Keratinocyte (primary cell): ENCODE results near the gene TJP2. TPM values are rescaled to one million over a fixed set of nuclear protein-coding genes. Genes with fewer than 3 reads are reported as not detected.

Source experiments
- DNase-seq: peaks from one replicate; pipeline ENCODE4 v3.0.0-alpha.2; 2011; ENCODE audit warnings: low read depth, missing footprints, low spot score
- FAIRE-seq: peaks from 2 replicates; lab custom pipeline; 2011; peaks lifted over from hg19 to GRCh38; lab: Jason Lieb, UNC
- H2AFZ ChIP-seq: 2 replicates; pipeline ENCODE4 v1.6.0; 2012; ENCODE audit warnings: low read length, control low read depth, inconsistent platforms; ENCODE audit not compliant: control insufficient read depth
- H3K27ac ChIP-seq: 2 replicates; pipeline ENCODE4 v1.5.1; 2011; ENCODE audit warnings: low read length; ENCODE audit not compliant: control insufficient read depth, insufficient read depth
- H3K27me3 ChIP-seq: 3 replicates; pipeline ENCODE4 v1.6.0; 2011; ENCODE audit warnings: low read length; ENCODE audit not compliant: control insufficient read depth, insufficient read depth; ENCODE audit errors: extremely low read depth
- H3K36me3 ChIP-seq, 2 experiments: 2 replicates in 1 of 2; 3 replicates in 1 of 2; pipeline ENCODE4 v1.5.1; 2011; ENCODE audit warnings: low read length in 2 of 2, mild to moderate bottlenecking in 1 of 2; ENCODE audit not compliant: control insufficient read depth in 2 of 2, insufficient read depth in 2 of 2; ENCODE audit errors: extremely low read depth in 1 of 2
- H3K4me1 ChIP-seq: 3 replicates; pipeline ENCODE4 v1.5.1; 2011; ENCODE audit warnings: low read length; ENCODE audit not compliant: control insufficient read depth, insufficient read depth; ENCODE audit errors: extremely low read depth
- H3K4me2 ChIP-seq: 3 replicates; pipeline ENCODE4 v1.6.0; 2011; ENCODE audit warnings: low read depth, low read length; ENCODE audit not compliant: control insufficient read depth, insufficient read depth; ENCODE audit errors: extremely low read depth
- H3K4me3 ChIP-seq, 3 experiments: fragments of 200-600 bp in 1 of 3; sonication (generic) in 1 of 3; 2 replicates in 2 of 3; 3 replicates in 1 of 3; pipeline ENCODE4 v1.5.1; 2011 to 2016; ENCODE audit warnings: low read length in 3 of 3, mild to moderate bottlenecking in 3 of 3, control low read depth in 2 of 3, inconsistent platforms in 1 of 3, low read depth in 1 of 3, mixed read lengths in 1 of 3, mixed run types in 1 of 3, moderate library complexity in 1 of 3; ENCODE audit not compliant: control insufficient read depth in 2 of 3, insufficient read depth in 2 of 3; ENCODE audit errors: extremely low read depth in 1 of 3
- H3K79me2 ChIP-seq: 2 replicates; pipeline ENCODE4 v1.6.0; 2012; ENCODE audit warnings: low read length; ENCODE audit not compliant: control insufficient read depth, insufficient read depth
- H3K9ac ChIP-seq: 3 replicates; pipeline ENCODE4 v1.6.0; 2011; ENCODE audit warnings: low read length; ENCODE audit not compliant: control insufficient read depth, insufficient read depth; ENCODE audit errors: extremely low read depth
- H3K9me1 ChIP-seq: 3 replicates; pipeline ENCODE4 v1.6.0; 2011; ENCODE audit warnings: low read length; ENCODE audit not compliant: control insufficient read depth, insufficient read depth; ENCODE audit errors: extremely low read depth
- H3K9me3 ChIP-seq: 2 replicates; pipeline ENCODE4 v1.5.1; 2012; ENCODE audit warnings: low read depth, low read length; ENCODE audit not compliant: control insufficient read depth
- H4K20me1 ChIP-seq: 3 replicates; pipeline ENCODE4 v1.6.0; 2011; ENCODE audit warnings: low read length; ENCODE audit not compliant: control insufficient read depth, insufficient read depth; ENCODE audit errors: extremely low read depth
- CTCF ChIP-seq, 3 experiments: IDR thresholded peaks in 1 of 3; conservative IDR thresholded peaks in 1 of 3; optimal IDR thresholded peaks in 1 of 3; 2 replicates in 2 of 3; 3 replicates in 1 of 3; pipeline versions ENCODE3 to v1.5.1; 2011; ENCODE audit warnings: low read length in 3 of 3, mild to moderate bottlenecking in 3 of 3, moderate library complexity in 2 of 3, control low read depth in 1 of 3, inconsistent platforms in 1 of 3; ENCODE audit not compliant: insufficient read depth in 2 of 3; ENCODE audit errors: extremely low read depth in 1 of 3
- EZH2 ChIP-seq: IDR thresholded peaks from one replicate; pipeline ENCODE4 v1.6.1; 2012; ENCODE audit warnings: inconsistent platforms, mild to moderate bottlenecking, low read length, moderate library complexity
- dilution Hi-C: fragments of 300-500 bp; cut with MboI; formaldehyde crosslinking; loops from one replicate; pipeline ENCODE4 v1.7.0; 2020; ENCODE audit warnings: low sequenced_read_pairs; ENCODE audit not compliant: extremely low pct_ligation_motif_present
- polyA plus RNA-seq, 5 experiments: library from polyadenylated mRNA; depleted of rRNA in 3 of 5; stranded (reverse) in 3 of 5; stranded (forward) in 1 of 5; unstranded in 1 of 5; fragments of >200 nt; gene quantifications; 1 replicate in 1 of 5; 2 replicates in 3 of 5; 3 replicates in 1 of 5; pipeline versions ENCODE4 v1.2.1 to v1.2.3, GENCODE V29; 2011 to 2012; ENCODE audit warnings: missing spikeins in 2 of 5, low read depth in 1 of 5, low replicate concordance in 1 of 5

Gene TJP2
- polyA plus RNA-seq, 1 donor (not counting 4 experiments of a cell fraction or from before 2014, with no cell fraction given): 74.8 TPM

- no peak for TF ChIP-seq CTCF (optimal IDR thresholded peaks at IDR 0.05 in 1 of 3, IDR thresholded peaks at IDR 0.05 in 1 of 3, conservative IDR thresholded peaks at IDR 0.05 in 1 of 3; ENCODE audit: extremely low read depth in 1 of 3, insufficient read depth in 2 of 3, low read length in 3 of 3)
- TF ChIP-seq EZH2: no peak
- no peaks in the 10 kb centered on the region for H3K9me3 ChIP-seq
- no peak overlapping the region for H3K4me2 ChIP-seq
- no peaks in the 10 kb centered on the region for H3K79me2 ChIP-seq
- no peak overlapping the region for H2AFZ ChIP-seq
- H3K9ac ChIP-seq: no peak overlapping the region
- dilution Hi-C loops: no loop called here
- H3K4me3 ChIP-seq: no peak overlapping the region
- no peaks in the 10 kb centered on the region for H3K9me1 ChIP-seq
- H3K4me1 ChIP-seq: no peaks in the 10 kb centered on the region
- no peaks in the 10 kb centered on the region for H3K27me3 ChIP-seq
- FAIRE-seq (no peak), DNase-seq (no peak)
- H3K36me3 ChIP-seq: no peaks in the 10 kb centered on the region
- H3K27ac ChIP-seq: no peak overlapping the region
- H4K20me1 ChIP-seq: no peaks in the 10 kb centered on the region
Measured at GRCh38 chr9:69265891-69266290, 91.8 kb downstream of the TJP2 start.

DNA sequence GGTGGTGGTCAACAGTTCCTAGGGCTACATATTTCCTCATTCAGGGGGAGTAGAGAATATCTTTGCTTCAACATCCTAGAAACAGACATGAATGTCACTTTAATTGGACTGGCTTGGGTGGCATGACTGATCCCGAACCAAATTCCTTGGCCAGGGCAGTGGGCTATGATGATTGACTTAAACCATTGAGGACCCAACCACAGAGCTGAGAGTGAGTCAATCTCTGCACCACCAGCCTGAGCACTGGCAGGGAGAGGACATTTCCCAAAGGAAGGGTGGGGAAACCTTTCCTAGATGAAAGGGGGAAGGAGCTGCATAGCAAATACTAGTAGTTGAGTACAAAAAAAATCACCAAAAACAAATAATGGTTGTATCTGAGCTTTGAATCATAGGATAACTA lies 98.1 kb downstream of the TJP2 start:
- TF ChIP-seq CTCF (optimal IDR thresholded peaks at IDR 0.05 in 1 of 3, IDR thresholded peaks at IDR 0.05 in 1 of 3, conservative IDR thresholded peaks at IDR 0.05 in 1 of 3; ENCODE audit: extremely low read depth in 1 of 3, insufficient read depth in 2 of 3, low read length in 3 of 3) (no peak), EZH2 (no peak)
- H3K9ac ChIP-seq: no peak overlapping the region
- no peaks in the 10 kb centered on the region for H3K9me3 ChIP-seq
- no peaks in the 10 kb centered on the region for H4K20me1 ChIP-seq
- no peaks in the 10 kb centered on the region for H3K27me3 ChIP-seq
- no peak for DNase-seq
- H3K36me3 ChIP-seq: no peaks in the 10 kb centered on the region
- no peak overlapping the region for H3K4me2 ChIP-seq
- no peaks in the 10 kb centered on the region for H3K79me2 ChIP-seq
- H2AFZ ChIP-seq: no peak overlapping the region
- no peak for FAIRE-seq
- no peaks in the 10 kb centered on the region for H3K4me1 ChIP-seq
- H3K27ac ChIP-seq: no peak overlapping the region
- no peak overlapping the region for H3K4me3 ChIP-seq
- H3K9me1 ChIP-seq: no peaks in the 10 kb centered on the region
- dilution Hi-C loops: no loop called here
